HepG2 (cell line): ENCODE data around the gene TTC28. TPM values are rescaled to one million over a fixed set of nuclear protein-coding genes. Genes with fewer than 3 reads are reported as not detected.

Source experiments
- ATAC-seq: fragments of 200-7000 bp; cut with Tn5 transposase; 3 replicates; pipeline ENCODE4 v1.9.1; 2020; ENCODE audit warnings: mild to moderate bottlenecking, moderate library complexity
- BruUV-seq: library from RNA; stranded (reverse); fragments of 400-500 nt; replicated peaks from 2 replicates; lab custom pipeline; 2021; lab: Mats Ljungman, UMichigan
- CTCF ChIA-PET: fragments of 300-600 bp; formaldehyde crosslinking; extraction: SDS; loops from one replicate; lab custom pipeline; 2021; ENCODE audit warnings: low total read pairs, inconsistent platforms, low intra/inter-chr PET ratio; lab: Yijun Ruan, JAX
- POLR2A ChIA-PET: fragments of 350-600 bp; sonication (Branson Sonifier 250); formaldehyde crosslinking; loops from one replicate; lab custom pipeline; 2020; ENCODE audit warnings: antibody characterized with exemption, inconsistent platforms; lab: Yijun Ruan, JAX
- DNase-seq: peaks from one replicate; pipeline ENCODE4 v3.0.0-alpha.2; 2015; ENCODE audit warnings: low spot score
- FAIRE-seq: peaks from 3 replicates; lab custom pipeline; 2011; peaks lifted over from hg19 to GRCh38; lab: Jason Lieb, UNC
- H2AFZ ChIP-seq: one replicate; pipeline ENCODE4 v1.6.1; 2011; ENCODE audit warnings: low read length, inconsistent platforms
- H3K27ac ChIP-seq: fragments of 300-600 bp; 3 replicates; pipeline ENCODE4 v1.8.0; 2011; ENCODE audit warnings: mixed run types, mild to moderate bottlenecking, mixed read lengths, low read length, inconsistent platforms; ENCODE audit not compliant: insufficient read depth; ENCODE audit errors: extremely low read length
- H3K27me3 ChIP-seq, 2 experiments: fragments of 200-600 bp in 1 of 2; 2 replicates in 1 of 2; 3 replicates in 1 of 2; pipeline versions ENCODE4 v1.6.0 to v1.8.0; 2011; ENCODE audit warnings: low read length in 2 of 2, mild to moderate bottlenecking in 2 of 2, moderate library complexity in 2 of 2, inconsistent platforms in 1 of 2; ENCODE audit not compliant: insufficient read depth in 2 of 2, control insufficient read depth in 1 of 2
- H3K36me3 ChIP-seq, 2 experiments: fragments of 200-600 bp in 1 of 2; replicated peaks in 1 of 2; 2 replicates in 1 of 2; 3 replicates in 1 of 2; pipeline versions ENCODE4 v1.5.1 to v1.8.0; 2011; ENCODE audit warnings: low read length in 2 of 2, inconsistent platforms in 1 of 2; ENCODE audit not compliant: insufficient read depth in 2 of 2, control insufficient read depth in 1 of 2
- H3K4me1 ChIP-seq: 2 replicates; pipeline ENCODE4 v1.5.1; 2012; ENCODE audit warnings: low read length, inconsistent platforms; ENCODE audit not compliant: insufficient read depth
- H3K4me2 ChIP-seq: 2 replicates; pipeline ENCODE4 v1.6.0; 2011; ENCODE audit warnings: low read depth, low read length, inconsistent platforms
- H3K4me3 ChIP-seq, 3 experiments: fragments of 200-600 bp in 1 of 3; sonication (generic), shearing (Covaris generic) in 1 of 3; replicated peaks in 1 of 3; 2 replicates each; pipeline ENCODE4 v1.5.1; 2011 to 2016; ENCODE audit warnings: low read length in 3 of 3, inconsistent platforms in 2 of 3, low read depth in 2 of 3, mild to moderate bottlenecking in 2 of 3, control low read depth in 1 of 3, mixed read lengths in 1 of 3; ENCODE audit not compliant: insufficient read depth in 1 of 3
- H3K79me2 ChIP-seq: one replicate; pipeline ENCODE4 v1.6.1; 2011; ENCODE audit warnings: low read length, inconsistent platforms; ENCODE audit not compliant: insufficient read depth
- H3K9ac ChIP-seq: 2 replicates; pipeline ENCODE4 v1.6.0; 2011; ENCODE audit warnings: mild to moderate bottlenecking, low read depth, low read length, inconsistent platforms; ENCODE audit not compliant: insufficient read depth
- H3K9me3 ChIP-seq: 2 replicates; pipeline ENCODE4 v1.5.1; 2012; ENCODE audit warnings: mild to moderate bottlenecking, low read length
- H4K20me1 ChIP-seq: 2 replicates; pipeline ENCODE4 v1.6.0; 2011; ENCODE audit warnings: inconsistent platforms, mild to moderate bottlenecking, low read length, moderate library complexity; ENCODE audit not compliant: insufficient read depth
- HBP1 ChIP-seq: IDR thresholded peaks from 2 replicates; pipeline ENCODE4 v1.6.1; 2016; ENCODE audit warnings: low read depth, control low read depth
- MTERF4 ChIP-seq: sonication (generic); formaldehyde crosslinking; IDR thresholded peaks from 2 replicates; pipeline ENCODE4 v1.8.0; 2023; ENCODE audit warnings: mild to moderate bottlenecking, missing genetic modification reagents
- SRSF1 ChIP-seq: fragments of 200-400 bp; formaldehyde crosslinking; optimal IDR thresholded peaks from 2 replicates; pipeline ENCODE3; 2017; ENCODE audit warnings: mild to moderate bottlenecking, low read depth, low read length, moderate library complexity
- ZBTB26 ChIP-seq: IDR thresholded peaks from 2 replicates; pipeline ENCODE4 v1.6.1; 2016; ENCODE audit warnings: missing compliant biosample characterization, missing genetic modification reagents, borderline replicate concordance
- ZNF143 ChIP-seq: sonication (generic); formaldehyde crosslinking; IDR thresholded peaks from 2 replicates; pipeline ENCODE4 v1.4.0; 2020; ENCODE audit warnings: missing genetic modification reagents
- ZNF549 ChIP-seq: sonication (generic); formaldehyde crosslinking; IDR thresholded peaks from 2 replicates; pipeline ENCODE4 v1.5.0; 2020; ENCODE audit warnings: missing genetic modification reagents
- WGBS: methylation state at CpG from one replicate; pipeline ENCODE4 v1.1.6; 2017; ENCODE audit warnings: low lambda C conversion rate; 5-methylcytosine and 5-hydroxymethylcytosine counted together
- in situ Hi-C: cut with HindIII; loops from 2 replicates; pipeline ENCODE4 v1.10.0; 2017; ENCODE audit warnings: low pct_unique_long_range_greater_than_20kb; ENCODE audit not compliant: extremely low pct_ligation_motif_present
- intact Hi-C: fragments of 100-400 bp; cut with micrococcal nuclease; formaldehyde crosslinking; loops from one replicate; pipeline ENCODE4 v1.10.0; 2022; ENCODE audit not compliant: unreplicated experiment
- polyA plus RNA-seq, 8 experiments: library from polyadenylated mRNA; depleted of rRNA in 3 of 8; stranded (reverse) in 7 of 8; unstranded in 1 of 8; fragments of >200 nt; fragmentation: Illumina TruSeq in 4 of 8; extraction: Trizol in 4 of 8; gene quantifications; 2 replicates each; pipeline versions ENCODE4 v1.2.1 to v1.2.3, GENCODE V29; 2011 to 2016; ENCODE audit warnings: low read depth in 4 of 8, missing spikeins in 1 of 8, mixed read lengths in 1 of 8; ENCODE audit not compliant: insufficient read depth in 1 of 8
- total RNA-seq, 5 experiments: library from RNA; depleted of rRNA; stranded (reverse); fragments of >200 nt; fragmentation: Illumina TruSeq; extraction: Trizol; gene quantifications; 2 replicates each; pipeline ENCODE4 v1.2.3, GENCODE V29; 2016; ENCODE audit warnings: low read depth in 1 of 5
- TF ChIP-seq, protein P1 (sequence below): sonication (generic); formaldehyde crosslinking; IDR thresholded peaks from 2 replicates; pipeline ENCODE4 v1.5.0; 2020; ENCODE audit warnings: missing genetic modification reagents

The TTC28 gene
- total and polyA plus RNA-seq, 2 of the 13 experiments (the other 11 are each of a cell fraction or from before 2014, with no cell fraction given) = 4.2 to 13.1 TPM

DNA sequence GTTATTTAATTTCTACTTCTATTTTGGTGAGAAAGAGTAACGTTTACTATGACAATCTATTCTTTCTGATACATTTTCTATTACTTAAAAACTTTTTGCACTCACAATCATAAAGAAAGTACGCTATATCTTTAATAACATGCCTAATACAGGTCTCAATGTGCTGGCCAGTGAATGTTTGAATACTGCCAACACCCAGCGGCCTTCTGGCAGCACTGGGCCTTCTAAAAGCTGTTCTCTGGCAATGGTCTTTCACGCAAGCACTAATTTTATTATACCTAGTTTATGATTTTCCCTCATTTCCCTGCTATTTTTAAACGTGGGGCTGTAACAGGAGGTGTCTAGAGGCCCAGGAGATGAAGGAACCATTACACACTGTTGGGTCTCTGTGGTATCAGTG, 410.8 kb downstream of the TTC28 start:
- H3K79me2 ChIP-seq = no peaks in the 10 kb centered on the region
- ATAC-seq (no peak), DNase-seq (no peak), FAIRE-seq (no peak)
- H3K27me3 ChIP-seq = no peaks in the 10 kb centered on the region
- H3K27ac ChIP-seq = no peak overlapping the region
- no peak overlapping the region for H3K9ac ChIP-seq
- ChIA-PET POLR2A (no interaction called here), CTCF (no interaction called here)
- no peaks in the 10 kb centered on the region for H3K36me3 ChIP-seq
- no peaks in the 10 kb centered on the region for H3K9me3 ChIP-seq
- H2AFZ ChIP-seq = no peak overlapping the region
- no TSS peak for BruUV-seq
- 90% methylated on average over 5 of the region's 5 CpGs for WGBS
- TF ChIP-seq ZNF549 (CRISPR knock-in tag) (no peak), MTERF4 (CRISPR knock-in tag) (no peak), SRSF1 (no peak), ZBTB26 (CRISPR knock-in tag) (no peak), ZNF143 (no peak), HBP1 (no peak)
- TF ChIP-seq, protein P1, sequence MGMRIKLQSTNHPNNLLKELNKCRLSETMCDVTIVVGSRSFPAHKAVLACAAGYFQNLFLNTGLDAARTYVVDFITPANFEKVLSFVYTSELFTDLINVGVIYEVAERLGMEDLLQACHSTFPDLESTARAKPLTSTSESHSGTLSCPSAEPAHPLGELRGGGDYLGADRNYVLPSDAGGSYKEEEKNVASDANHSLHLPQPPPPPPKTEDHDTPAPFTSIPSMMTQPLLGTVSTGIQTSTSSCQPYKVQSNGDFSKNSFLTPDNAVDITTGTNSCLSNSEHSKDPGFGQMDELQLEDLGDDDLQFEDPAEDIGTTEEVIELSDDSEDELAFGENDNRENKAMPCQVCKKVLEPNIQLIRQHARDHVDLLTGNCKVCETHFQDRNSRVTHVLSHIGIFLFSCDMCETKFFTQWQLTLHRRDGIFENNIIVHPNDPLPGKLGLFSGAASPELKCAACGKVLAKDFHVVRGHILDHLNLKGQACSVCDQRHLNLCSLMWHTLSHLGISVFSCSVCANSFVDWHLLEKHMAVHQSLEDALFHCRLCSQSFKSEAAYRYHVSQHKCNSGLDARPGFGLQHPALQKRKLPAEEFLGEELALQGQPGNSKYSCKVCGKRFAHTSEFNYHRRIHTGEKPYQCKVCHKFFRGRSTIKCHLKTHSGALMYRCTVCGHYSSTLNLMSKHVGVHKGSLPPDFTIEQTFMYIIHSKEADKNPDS (CRISPR knock-in tag) = no peak
- in situ Hi-C loops = no loop called here
- H4K20me1 ChIP-seq = no peaks in the 10 kb centered on the region
- intact Hi-C loops = no loop called here
- no peak overlapping the region for H3K4me3 ChIP-seq
- H3K4me2 ChIP-seq = no peak overlapping the region
- H3K4me1 ChIP-seq = no peaks in the 10 kb centered on the region
